Measurements from ENCODE around the gene FRMD3.

Gene FRMD3

DNA sequence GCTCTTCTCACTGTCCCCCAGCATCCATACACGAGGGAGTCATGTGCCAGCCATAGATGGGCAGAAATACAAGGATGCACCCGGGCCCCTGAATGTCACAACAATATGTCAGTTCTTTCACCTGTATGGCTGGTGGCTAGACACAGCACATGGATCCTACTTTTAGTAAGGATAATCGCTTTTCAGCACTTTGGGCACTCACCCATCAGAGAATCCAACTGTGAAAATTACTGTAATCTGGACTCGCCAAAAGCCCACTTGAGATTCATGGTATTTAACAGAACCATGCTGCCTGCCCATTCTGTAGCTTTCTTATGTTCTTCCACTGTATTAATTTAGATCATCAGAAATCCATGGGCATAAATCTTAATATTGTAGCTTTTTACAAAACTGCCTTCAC lies 124.8 kb downstream of the FRMD3 start:
- no peak for DNase-seq (ENCODE audit: low spot score)
- TF ChIP-seq, protein P1, sequence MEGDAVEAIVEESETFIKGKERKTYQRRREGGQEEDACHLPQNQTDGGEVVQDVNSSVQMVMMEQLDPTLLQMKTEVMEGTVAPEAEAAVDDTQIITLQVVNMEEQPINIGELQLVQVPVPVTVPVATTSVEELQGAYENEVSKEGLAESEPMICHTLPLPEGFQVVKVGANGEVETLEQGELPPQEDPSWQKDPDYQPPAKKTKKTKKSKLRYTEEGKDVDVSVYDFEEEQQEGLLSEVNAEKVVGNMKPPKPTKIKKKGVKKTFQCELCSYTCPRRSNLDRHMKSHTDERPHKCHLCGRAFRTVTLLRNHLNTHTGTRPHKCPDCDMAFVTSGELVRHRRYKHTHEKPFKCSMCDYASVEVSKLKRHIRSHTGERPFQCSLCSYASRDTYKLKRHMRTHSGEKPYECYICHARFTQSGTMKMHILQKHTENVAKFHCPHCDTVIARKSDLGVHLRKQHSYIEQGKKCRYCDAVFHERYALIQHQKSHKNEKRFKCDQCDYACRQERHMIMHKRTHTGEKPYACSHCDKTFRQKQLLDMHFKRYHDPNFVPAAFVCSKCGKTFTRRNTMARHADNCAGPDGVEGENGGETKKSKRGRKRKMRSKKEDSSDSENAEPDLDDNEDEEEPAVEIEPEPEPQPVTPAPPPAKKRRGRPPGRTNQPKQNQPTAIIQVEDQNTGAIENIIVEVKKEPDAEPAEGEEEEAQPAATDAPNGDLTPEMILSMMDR (IDR thresholded peaks at IDR 0.05; ENCODE audit: borderline replicate concordance, control extremely low read depth, extremely low read depth, insufficient read depth, missing control alignments), result no peak
- in situ Hi-C loops (cut with MboI; ENCODE audit: low sequenced_read_pairs, unreplicated experiment), result no loop called here

DNA sequence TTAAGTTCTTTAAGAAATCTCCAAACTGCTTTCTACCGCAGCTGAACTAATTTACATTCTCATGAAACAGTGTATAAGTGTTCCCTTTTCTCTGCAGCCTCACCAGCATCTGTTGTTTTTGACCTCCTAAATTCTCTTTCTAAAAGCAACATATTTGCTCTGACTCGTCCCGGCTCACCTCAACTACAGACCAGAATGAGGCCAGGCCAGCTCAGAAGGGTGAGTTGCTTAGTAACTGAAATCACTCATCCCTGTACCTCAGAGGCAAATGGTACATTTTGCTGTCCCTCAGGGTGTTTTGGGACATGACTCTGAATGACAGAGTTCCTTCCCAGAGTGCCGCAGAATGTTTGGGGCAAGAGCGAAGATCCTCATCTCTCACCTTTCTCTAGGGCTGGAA lies 127.5 kb downstream of the FRMD3 start:
- in situ Hi-C loops (cut with MboI; ENCODE audit: low sequenced_read_pairs, unreplicated experiment), result no loop called here
- DNase-seq (ENCODE audit: low spot score), result no peak
- TF ChIP-seq, protein P1 (IDR thresholded peaks at IDR 0.05; ENCODE audit: borderline replicate concordance, control extremely low read depth, extremely low read depth, insufficient read depth, missing control alignments), result no peak

DNA sequence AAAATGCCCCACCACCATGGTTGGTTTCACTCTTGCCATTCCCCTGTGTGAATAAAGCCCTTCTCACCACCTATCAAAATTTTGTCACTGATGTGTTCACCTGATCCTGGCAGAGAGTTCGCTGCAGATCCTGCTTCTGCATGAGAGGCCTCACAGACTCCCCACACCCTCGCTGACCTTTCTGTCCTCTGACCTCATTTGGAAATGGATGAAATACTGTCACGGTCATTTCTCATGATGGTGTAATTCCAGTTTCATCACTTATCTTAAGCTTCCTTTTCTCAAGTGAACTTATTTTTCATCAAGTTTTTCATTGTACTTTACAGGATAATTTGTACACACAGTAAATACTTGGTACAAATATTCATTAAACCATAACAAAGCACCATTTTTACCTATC lies 131.3 kb downstream of the FRMD3 start:
- TF ChIP-seq, protein P1 (IDR thresholded peaks at IDR 0.05; ENCODE audit: borderline replicate concordance, control extremely low read depth, extremely low read depth, insufficient read depth, missing control alignments), result no peak
- no peak for DNase-seq (ENCODE audit: low spot score)
- in situ Hi-C loops (cut with MboI; ENCODE audit: low sequenced_read_pairs, unreplicated experiment), result no loop called here

DNA sequence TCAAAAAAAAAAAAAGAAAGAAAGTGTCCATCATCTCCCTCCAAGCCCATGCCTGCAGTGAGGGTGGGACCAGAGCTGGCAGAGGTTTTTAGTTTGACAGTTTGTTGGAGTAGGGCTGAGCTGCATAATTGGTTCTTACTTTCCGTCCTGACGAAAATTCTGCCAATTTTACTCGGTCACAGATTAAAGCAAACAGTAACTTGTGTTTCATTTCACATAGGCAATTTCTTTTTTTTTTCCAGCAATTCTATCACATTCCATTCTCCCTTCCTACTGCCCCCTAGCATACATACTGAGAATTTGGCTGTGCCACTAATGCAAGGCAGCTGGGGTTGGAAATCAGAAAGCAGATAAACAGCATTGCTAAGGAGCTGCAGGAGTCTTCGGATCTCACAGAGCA lies 132.4 kb downstream of the FRMD3 start:
- TF ChIP-seq, protein P1 (IDR thresholded peaks at IDR 0.05; ENCODE audit: borderline replicate concordance, control extremely low read depth, extremely low read depth, insufficient read depth, missing control alignments), result no peak
- no peak for DNase-seq (ENCODE audit: low spot score)
- in situ Hi-C loops (cut with MboI; ENCODE audit: low sequenced_read_pairs, unreplicated experiment), result no loop called here

DNA sequence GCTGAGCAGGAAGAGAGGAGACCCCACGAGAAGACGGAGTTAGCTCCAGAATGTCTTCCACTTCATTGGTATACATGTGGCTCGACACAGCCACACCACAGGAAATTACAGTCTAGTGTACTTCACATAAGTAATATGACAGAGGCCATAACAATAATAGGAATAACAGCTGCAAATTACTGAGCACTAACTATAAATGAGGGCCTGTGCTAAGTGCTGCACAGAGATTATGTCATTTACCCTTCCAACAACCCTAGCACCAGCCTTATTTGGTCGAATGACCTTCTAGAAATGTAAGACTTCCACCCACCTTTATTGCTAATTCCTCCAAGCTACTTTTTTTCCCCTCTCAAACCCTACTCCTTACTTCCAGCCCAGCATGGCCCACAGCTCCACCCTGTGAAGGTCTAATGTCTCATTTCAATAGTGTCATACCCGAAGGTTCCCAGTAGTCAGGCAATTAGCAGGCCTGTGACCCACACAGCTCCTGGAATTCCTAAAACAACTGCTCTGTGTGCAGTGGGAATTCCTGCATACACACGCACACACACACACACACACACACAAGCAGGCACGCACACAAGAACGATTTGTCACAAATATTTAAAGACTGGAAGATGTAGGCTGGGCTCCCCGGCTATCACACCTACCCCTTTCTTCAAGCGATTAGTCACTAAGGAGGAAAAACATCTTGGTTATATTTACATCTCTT lies 134.5 kb downstream of the FRMD3 start:
- DNase-seq (ENCODE audit: low spot score), result no peak
- TF ChIP-seq, protein P1 (IDR thresholded peaks at IDR 0.05; ENCODE audit: borderline replicate concordance, control extremely low read depth, extremely low read depth, insufficient read depth, missing control alignments), result no peak
- in situ Hi-C loops (cut with MboI; ENCODE audit: low sequenced_read_pairs, unreplicated experiment), result no loop called here

DNA sequence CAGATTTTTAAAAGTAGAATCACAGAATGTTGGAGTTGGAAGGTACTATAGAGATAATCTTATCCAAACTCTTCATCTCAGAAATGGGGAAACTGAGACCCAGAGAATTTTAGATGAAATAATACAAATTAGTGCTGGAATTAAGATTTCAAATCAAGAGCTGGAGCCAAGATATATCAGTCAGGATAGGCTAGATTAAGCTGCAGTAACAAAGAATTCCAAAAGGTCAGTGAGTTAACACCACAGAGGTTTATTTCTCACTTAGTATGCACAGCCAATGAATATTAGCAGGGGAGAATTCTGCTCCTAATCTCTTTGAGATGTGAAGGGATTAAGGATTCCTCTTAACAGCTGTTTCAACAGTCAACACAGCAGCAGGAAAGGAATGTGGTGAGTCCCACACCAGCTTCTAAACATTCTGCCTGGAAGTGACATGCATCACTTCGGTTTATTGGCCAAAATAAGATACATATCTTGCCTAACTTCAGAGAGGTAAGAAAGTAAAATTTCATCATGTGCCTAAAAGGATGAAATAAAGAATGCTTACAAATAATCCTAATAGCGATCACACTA lies 136.8 kb downstream of the FRMD3 start:
- in situ Hi-C loops (cut with MboI; ENCODE audit: low sequenced_read_pairs, unreplicated experiment), result no loop called here
- TF ChIP-seq, protein P1 (IDR thresholded peaks at IDR 0.05; ENCODE audit: borderline replicate concordance, control extremely low read depth, extremely low read depth, insufficient read depth, missing control alignments), result no peak
- no peak for DNase-seq (ENCODE audit: low spot score)
